GM13977 (cell line): Measurements from ENCODE around the gene PCDH20.

Experiments used
- DNase-seq: peaks from one replicate; pipeline ENCODE4 v3.0.0; 2012; ENCODE audit warnings: low spot score
- in situ Hi-C: fragments of 300-500 bp; cut with MboI; formaldehyde crosslinking; loops from one replicate; pipeline ENCODE4 v1.12.0; 2022; ENCODE audit warnings: low sequenced_read_pairs, low pct_unique_long_range_greater_than_20kb, mixed read lengths, inconsistent platforms; ENCODE audit not compliant: unreplicated experiment
- TF ChIP-seq, protein P1 (sequence below): IDR thresholded peaks from 2 replicates; pipeline ENCODE4 v1.5.1; 2012; ENCODE audit warnings: mild to moderate bottlenecking, control low read depth; ENCODE audit not compliant: insufficient read depth; ENCODE audit errors: extremely low read depth, missing control alignments

Gene PCDH20, protein sequence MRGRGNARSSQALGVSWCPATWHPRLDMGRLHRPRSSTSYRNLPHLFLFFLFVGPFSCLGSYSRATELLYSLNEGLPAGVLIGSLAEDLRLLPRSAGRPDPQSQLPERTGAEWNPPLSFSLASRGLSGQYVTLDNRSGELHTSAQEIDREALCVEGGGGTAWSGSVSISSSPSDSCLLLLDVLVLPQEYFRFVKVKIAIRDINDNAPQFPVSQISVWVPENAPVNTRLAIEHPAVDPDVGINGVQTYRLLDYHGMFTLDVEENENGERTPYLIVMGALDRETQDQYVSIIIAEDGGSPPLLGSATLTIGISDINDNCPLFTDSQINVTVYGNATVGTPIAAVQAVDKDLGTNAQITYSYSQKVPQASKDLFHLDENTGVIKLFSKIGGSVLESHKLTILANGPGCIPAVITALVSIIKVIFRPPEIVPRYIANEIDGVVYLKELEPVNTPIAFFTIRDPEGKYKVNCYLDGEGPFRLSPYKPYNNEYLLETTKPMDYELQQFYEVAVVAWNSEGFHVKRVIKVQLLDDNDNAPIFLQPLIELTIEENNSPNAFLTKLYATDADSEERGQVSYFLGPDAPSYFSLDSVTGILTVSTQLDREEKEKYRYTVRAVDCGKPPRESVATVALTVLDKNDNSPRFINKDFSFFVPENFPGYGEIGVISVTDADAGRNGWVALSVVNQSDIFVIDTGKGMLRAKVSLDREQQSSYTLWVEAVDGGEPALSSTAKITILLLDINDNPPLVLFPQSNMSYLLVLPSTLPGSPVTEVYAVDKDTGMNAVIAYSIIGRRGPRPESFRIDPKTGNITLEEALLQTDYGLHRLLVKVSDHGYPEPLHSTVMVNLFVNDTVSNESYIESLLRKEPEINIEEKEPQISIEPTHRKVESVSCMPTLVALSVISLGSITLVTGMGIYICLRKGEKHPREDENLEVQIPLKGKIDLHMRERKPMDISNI

DNA sequence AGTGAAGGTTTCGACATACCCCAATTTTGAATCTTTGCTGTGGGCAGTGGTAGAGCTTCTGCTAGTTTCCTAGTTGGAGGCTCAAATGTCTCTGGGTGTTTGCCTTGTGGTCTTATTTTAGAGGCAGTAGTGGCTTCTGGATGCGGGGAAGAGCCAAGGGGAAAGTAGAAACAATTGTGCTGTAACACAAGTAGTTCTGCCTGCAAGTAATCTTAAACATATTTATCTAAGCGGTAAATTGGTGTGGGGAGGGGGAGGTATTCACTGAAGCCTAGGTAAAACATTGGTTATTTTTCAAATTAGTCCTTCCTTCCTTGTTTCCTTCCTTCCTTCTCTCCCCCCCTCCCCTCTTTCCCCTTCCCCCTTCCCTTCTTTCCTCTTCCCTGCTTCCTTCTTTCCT is at the start of gene PCDH20:
TSS of gene PCDH20 (minus strand) at position 101 of the 400 bp plus-strand sequence. CDS start 691 bp downstream, outside the sequence.
- in situ Hi-C loops, result loop anchor here (25.0 kb wide), 1 partner anchor 953 kb away; no protein-coding TSS in a partner anchor

DNA sequence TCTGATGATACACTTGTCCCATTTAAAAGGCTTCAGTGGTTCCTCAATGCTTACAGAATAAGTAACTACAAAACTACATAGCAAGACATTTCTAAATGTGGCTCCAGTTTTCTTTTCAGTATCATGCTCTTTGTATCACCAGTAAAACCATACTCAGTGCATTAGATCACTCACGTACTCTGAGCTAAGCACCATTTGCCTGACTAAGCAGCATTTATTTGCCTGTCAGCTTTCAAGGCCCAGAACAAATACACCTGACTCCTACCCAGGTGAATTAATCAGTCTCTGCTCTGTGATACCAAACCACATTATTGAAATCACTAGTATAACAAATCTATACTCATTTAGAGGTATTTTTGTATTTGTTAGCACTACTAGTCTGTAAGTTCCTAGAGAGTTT is 47.4 kb upstream of the PCDH20 start:
- in situ Hi-C loops, result no loop called here
- no peak for DNase-seq
- TF ChIP-seq, protein P1, sequence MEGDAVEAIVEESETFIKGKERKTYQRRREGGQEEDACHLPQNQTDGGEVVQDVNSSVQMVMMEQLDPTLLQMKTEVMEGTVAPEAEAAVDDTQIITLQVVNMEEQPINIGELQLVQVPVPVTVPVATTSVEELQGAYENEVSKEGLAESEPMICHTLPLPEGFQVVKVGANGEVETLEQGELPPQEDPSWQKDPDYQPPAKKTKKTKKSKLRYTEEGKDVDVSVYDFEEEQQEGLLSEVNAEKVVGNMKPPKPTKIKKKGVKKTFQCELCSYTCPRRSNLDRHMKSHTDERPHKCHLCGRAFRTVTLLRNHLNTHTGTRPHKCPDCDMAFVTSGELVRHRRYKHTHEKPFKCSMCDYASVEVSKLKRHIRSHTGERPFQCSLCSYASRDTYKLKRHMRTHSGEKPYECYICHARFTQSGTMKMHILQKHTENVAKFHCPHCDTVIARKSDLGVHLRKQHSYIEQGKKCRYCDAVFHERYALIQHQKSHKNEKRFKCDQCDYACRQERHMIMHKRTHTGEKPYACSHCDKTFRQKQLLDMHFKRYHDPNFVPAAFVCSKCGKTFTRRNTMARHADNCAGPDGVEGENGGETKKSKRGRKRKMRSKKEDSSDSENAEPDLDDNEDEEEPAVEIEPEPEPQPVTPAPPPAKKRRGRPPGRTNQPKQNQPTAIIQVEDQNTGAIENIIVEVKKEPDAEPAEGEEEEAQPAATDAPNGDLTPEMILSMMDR, result no peak

More for the DNA sequence above, at the start of gene PCDH20:
- no peak for DNase-seq
- TF ChIP-seq, protein P1, result no peak

DNA sequence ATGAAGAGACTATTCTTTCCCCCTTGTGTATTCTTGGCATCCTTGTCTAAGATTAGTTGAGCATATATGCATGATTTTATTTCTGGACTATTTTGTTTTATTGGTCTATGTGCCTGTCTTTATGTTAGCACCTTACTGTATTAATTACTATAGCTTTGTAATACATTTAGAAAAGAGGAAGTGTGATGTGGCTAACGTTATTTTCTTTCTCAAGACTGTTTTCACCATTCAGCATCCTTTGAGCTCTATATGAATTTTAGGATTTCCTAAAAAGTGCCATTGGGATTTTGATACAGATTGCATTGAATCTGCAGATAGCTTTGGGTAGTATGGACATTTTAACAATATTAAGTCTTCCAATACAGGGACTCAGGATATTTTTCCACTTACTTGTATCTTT is 37.5 kb upstream of the PCDH20 start:
- DNase-seq, result no peak
- TF ChIP-seq, protein P1, result no peak
- in situ Hi-C loops, result no loop called here

DNA sequence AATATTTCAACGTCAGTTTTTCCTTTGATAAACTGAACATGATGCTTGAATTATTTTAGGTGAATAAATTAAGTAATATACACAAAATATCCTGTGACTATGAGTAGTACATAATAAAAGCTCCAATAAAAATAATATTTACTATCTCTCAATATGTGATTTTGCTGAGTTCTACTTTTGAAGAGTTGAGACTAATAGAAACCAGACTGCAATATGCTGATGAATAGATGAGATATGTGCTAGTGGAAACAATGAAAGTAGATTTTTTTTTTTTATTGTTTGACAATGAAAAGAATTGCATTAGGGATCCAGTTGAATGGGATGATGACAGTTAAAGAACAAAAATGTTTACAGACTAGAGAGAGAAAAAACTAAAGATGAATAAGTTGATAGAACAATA is 16.4 kb upstream of the PCDH20 start:
- DNase-seq, result no peak
- in situ Hi-C loops, result no loop called here
- TF ChIP-seq, protein P1, result no peak

DNA sequence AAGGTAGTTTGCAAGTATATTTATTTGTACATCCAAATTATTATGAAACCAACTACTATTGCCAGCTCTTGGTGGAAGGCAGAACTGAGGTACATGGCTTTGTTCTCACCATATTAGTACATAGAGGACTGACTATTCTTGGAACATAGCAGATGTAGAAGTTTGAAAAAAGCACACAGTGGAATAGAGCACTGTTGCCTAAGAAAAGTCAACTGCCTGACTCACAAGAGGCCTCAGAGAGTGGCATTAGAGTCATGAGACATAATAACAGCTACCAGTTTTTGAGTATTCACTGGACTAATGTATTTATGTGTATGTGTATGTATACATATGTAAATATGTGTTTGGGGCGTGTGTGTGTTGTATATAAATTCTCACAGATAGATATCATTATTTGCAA is 8.3 kb upstream of the PCDH20 start:
- DNase-seq, result no peak
- TF ChIP-seq, protein P1, result no peak
- in situ Hi-C loops, result loop anchor here (25.0 kb wide), 1 partner anchor 962 kb away; no protein-coding TSS in a partner anchor

DNA sequence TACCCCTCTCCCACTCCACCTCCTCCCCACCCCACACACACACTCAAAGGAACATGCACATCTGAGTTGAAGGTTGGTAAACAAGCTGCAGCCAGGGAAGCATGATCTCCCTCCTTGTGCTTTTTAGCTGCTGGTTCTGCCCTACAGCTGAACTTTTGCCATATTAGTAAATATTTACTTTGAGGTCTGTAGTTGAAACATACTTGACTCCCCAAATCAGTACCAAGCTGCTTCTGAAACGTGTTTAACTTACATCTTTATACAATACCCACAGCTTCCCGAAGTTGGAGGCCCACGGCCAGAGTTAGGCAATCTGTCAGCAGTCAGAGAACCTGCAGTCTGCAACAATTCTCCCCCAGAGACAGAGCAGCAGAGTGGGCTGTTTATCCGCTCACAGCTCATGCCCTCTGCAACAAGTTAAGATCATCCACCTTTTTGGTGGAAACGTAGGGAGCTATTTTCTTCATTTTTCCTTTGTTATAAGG is 1.5 kb upstream of the PCDH20 start:
- DNase-seq, result no peak
- TF ChIP-seq, protein P1, result no peak
- in situ Hi-C loops, result loop anchor here (25.0 kb wide), 1 partner anchor 955 kb away; no protein-coding TSS in a partner anchor
